HCT116 (cell line): ENCODE measurements around the gene CWC27. TPM values are rescaled to one million over a fixed set of nuclear protein-coding genes. Genes with fewer than 3 reads are reported as not detected.

Source experiments
- ATAC-seq: fragments of 200-7000 bp; cut with Tn5 transposase; 2 replicates; pipeline ENCODE4 v1.9.1; 2020; ENCODE audit warnings: mild to moderate bottlenecking, moderate library complexity
- BruUV-seq: library from RNA; stranded (reverse); fragments of 400-500 nt; replicated peaks from 2 replicates; lab custom pipeline; 2021; lab: Mats Ljungman, UMichigan
- CTCF ChIA-PET: fragments of 300-600 bp; sonication (Branson Sonifier 250); formaldehyde crosslinking; loops from one replicate; lab custom pipeline; 2021; ENCODE audit warnings: antibody characterized with exemption; lab: Charles Lee
- POLR2A ChIA-PET: fragments of 300-600, 350-600 bp; sonication (Branson Sonifier 250); formaldehyde crosslinking; loops from one replicate; lab custom pipeline; 2021; ENCODE audit warnings: antibody characterized with exemption; lab: Charles Lee
- RAD21 ChIA-PET, 2 experiments: fragments of 300-600 bp; sonication (Branson Sonifier 250); formaldehyde crosslinking; loops; one replicate each; lab custom pipeline; 2023; ENCODE audit warnings: low total read pairs in 2 of 2; ENCODE audit not compliant: uncharacterized antibody in 2 of 2, unreplicated experiment in 2 of 2, low non-redundant PET in 1 of 2; lab: Charles Lee
- DNase-seq: peaks from one replicate; pipeline ENCODE4 v3.0.0-alpha.2; 2010; ENCODE audit warnings: low read depth, low spot score
- H2AFZ ChIP-seq: fragments of 200-600 bp; shearing (Covaris generic), sonication (generic); 2 replicates; pipeline ENCODE4 v1.6.1; 2017; ENCODE audit warnings: low read depth, mixed run types, mixed read lengths, antibody characterized with exemption, low read length; ENCODE audit not compliant: poor library complexity, severe bottlenecking
- H3K27ac ChIP-seq: 2 replicates; pipeline ENCODE4 v1.5.1; 2012; ENCODE audit warnings: low read depth, low read length
- H3K27me3 ChIP-seq: fragments of 200-600 bp; sonication (generic); 2 replicates; pipeline ENCODE4 v1.6.1; 2016; ENCODE audit warnings: mixed run types, low read length, mixed read lengths; ENCODE audit not compliant: insufficient read depth
- H3K36me3 ChIP-seq, 2 experiments: fragments of 200-500 bp in 1 of 2; fragments of 200-600 bp in 1 of 2; sonication (Bioruptor generic) in 1 of 2; sonication (generic) in 1 of 2; 2 replicates each; pipeline versions ENCODE4 v1.5.1 to v1.6.1; 2014 to 2016; ENCODE audit warnings: low read length in 2 of 2, inconsistent platforms in 1 of 2, mixed read lengths in 1 of 2, mixed run types in 1 of 2; ENCODE audit not compliant: insufficient read depth in 2 of 2, control insufficient read depth in 1 of 2
- H3K4me1 ChIP-seq, 2 experiments: fragments of 200-600 bp in 1 of 2; sonication (generic) in 1 of 2; 2 replicates each; pipeline versions ENCODE4 v1.5.1 to v1.6.1; 2012 to 2017; ENCODE audit warnings: low read length in 2 of 2, inconsistent platforms in 1 of 2, mild to moderate bottlenecking in 1 of 2, mixed read lengths in 1 of 2, mixed run types in 1 of 2, moderate library complexity in 1 of 2; ENCODE audit not compliant: insufficient read depth in 2 of 2, control insufficient read depth in 1 of 2
- H3K4me2 ChIP-seq: fragments of 200-600 bp; sonication (generic); 2 replicates; pipeline ENCODE4 v1.6.1; 2017; ENCODE audit warnings: mixed run types, low read length, mixed read lengths
- H3K4me3 ChIP-seq, 2 experiments: fragments of 200-600 bp in 1 of 2; sonication (generic) in 1 of 2; replicated peaks in 1 of 2; 2 replicates each; pipeline ENCODE4 v1.5.1; 2011 to 2016; ENCODE audit warnings: low read length in 2 of 2, control low read depth in 1 of 2, low read depth in 1 of 2, mild to moderate bottlenecking in 1 of 2, mixed read lengths in 1 of 2, mixed run types in 1 of 2
- H3K79me2 ChIP-seq: fragments of 200-600 bp; sonication (generic); 2 replicates; pipeline ENCODE4 v1.6.1; 2017; ENCODE audit warnings: mild to moderate bottlenecking, mixed run types, low read length, moderate library complexity, mixed read lengths; ENCODE audit not compliant: insufficient read depth
- H3K9ac ChIP-seq: fragments of 200-600 bp; sonication (generic); 2 replicates; pipeline ENCODE4 v1.6.1; 2016; ENCODE audit warnings: low read length, mixed read lengths
- H3K9me2 ChIP-seq: fragments of 200-600 bp; sonication (generic), shearing (Covaris generic); 2 replicates; pipeline ENCODE4 v1.6.1; 2017; ENCODE audit warnings: mixed run types, mild to moderate bottlenecking, moderate library complexity; ENCODE audit not compliant: insufficient read depth
- H3K9me3 ChIP-seq, 2 experiments: fragments of 200-500 bp in 1 of 2; fragments of 200-600 bp in 1 of 2; sonication (Bioruptor generic) in 1 of 2; sonication (generic) in 1 of 2; 2 replicates each; pipeline ENCODE4 v1.6.1; 2014 to 2017; ENCODE audit warnings: low read length in 2 of 2, mixed read lengths in 2 of 2, inconsistent platforms in 1 of 2, low read depth in 1 of 2, mild to moderate bottlenecking in 1 of 2, mixed run types in 1 of 2, moderate library complexity in 1 of 2; ENCODE audit not compliant: control insufficient read depth in 1 of 2, insufficient read depth in 1 of 2
- H4K20me1 ChIP-seq: fragments of 200-600 bp; sonication (generic), shearing (Covaris generic); 2 replicates; pipeline ENCODE4 v1.6.1; 2017; ENCODE audit warnings: mixed run types, mild to moderate bottlenecking, moderate library complexity; ENCODE audit not compliant: insufficient read depth
- CBX3 ChIP-seq: IDR thresholded peaks from 2 replicates; pipeline ENCODE4 v1.6.1; 2012; ENCODE audit warnings: low read depth
- CEBPB ChIP-seq: IDR thresholded peaks from 2 replicates; pipeline ENCODE4 v1.6.1; 2012; ENCODE audit warnings: low read depth
- CTCF ChIP-seq, 3 experiments: fragments of 200-600 bp in 1 of 3; sonication (generic) in 1 of 3; IDR thresholded peaks in 2 of 3; conservative IDR thresholded peaks in 1 of 3; 2 replicates each; pipeline ENCODE4 v1.5.1; 2012 to 2017; ENCODE audit warnings: low read depth in 2 of 3, low read length in 2 of 3, antibody characterized with exemption in 1 of 3, borderline replicate concordance in 1 of 3, control low read depth in 1 of 3, mild to moderate bottlenecking in 1 of 3, mixed read lengths in 1 of 3, mixed run types in 1 of 3, moderate library complexity in 1 of 3; ENCODE audit not compliant: insufficient read depth in 1 of 3
- EZH2 ChIP-seq: fragments of 200-600 bp; sonication (generic); IDR thresholded peaks from 2 replicates; pipeline ENCODE4 v1.6.1; 2017; ENCODE audit warnings: antibody characterized with exemption, mixed run types
- EZH2phosphoT487 ChIP-seq: fragments of 200-600 bp; IDR thresholded peaks from 2 replicates; pipeline ENCODE4 v1.6.1; 2018; ENCODE audit warnings: antibody characterized with exemption, borderline replicate concordance
- POLR2A ChIP-seq: IDR thresholded peaks from 2 replicates; pipeline ENCODE4 v1.7.0; 2011; ENCODE audit warnings: borderline replicate concordance; ENCODE audit not compliant: insufficient read depth, insufficient read length; ENCODE audit errors: extremely low read depth
- SIN3A ChIP-seq: IDR thresholded peaks from 2 replicates; pipeline ENCODE4 v1.6.1; 2012; ENCODE audit warnings: low read depth
- SP1 ChIP-seq: IDR thresholded peaks from 2 replicates; pipeline ENCODE4 v1.6.1; 2012; ENCODE audit warnings: low read depth
- SRF ChIP-seq: IDR thresholded peaks from 2 replicates; pipeline ENCODE4 v1.6.1; 2012; ENCODE audit warnings: low read depth
- TCF7L2 ChIP-seq: IDR thresholded peaks from 2 replicates; pipeline ENCODE4 v1.7.0; 2011; ENCODE audit warnings: borderline replicate concordance, inconsistent platforms; ENCODE audit not compliant: insufficient read depth, insufficient read length; ENCODE audit errors: extremely low read depth
- YY1 ChIP-seq: IDR thresholded peaks from 2 replicates; pipeline ENCODE4 v1.6.1; 2011; ENCODE audit warnings: low read length, low read depth, moderate library complexity, mild to moderate bottlenecking; ENCODE audit not compliant: insufficient replicate concordance; ENCODE audit errors: extremely low read depth
- ZFX ChIP-seq: fragments of 450-650 bp; IDR thresholded peaks from 2 replicates; pipeline ENCODE4 v1.6.1; 2017
- intact Hi-C: fragments of 100-400 bp; cut with micrococcal nuclease; formaldehyde crosslinking; loops from 2 replicates; pipeline ENCODE4 v1.10.0; 2022
- total RNA-seq: library from RNA; stranded (reverse); gene quantifications from one replicate; pipeline ENCODE4 v1.2.1, GENCODE V29; 2021; ENCODE audit not compliant: unreplicated experiment
- TF ChIP-seq, protein P1 (sequence below): IDR thresholded peaks from 2 replicates; pipeline ENCODE4 v1.6.1; 2012

The CWC27 gene
- total RNA-seq, 1 experiment from 2014 or later: 29.1 TPM

DNA sequence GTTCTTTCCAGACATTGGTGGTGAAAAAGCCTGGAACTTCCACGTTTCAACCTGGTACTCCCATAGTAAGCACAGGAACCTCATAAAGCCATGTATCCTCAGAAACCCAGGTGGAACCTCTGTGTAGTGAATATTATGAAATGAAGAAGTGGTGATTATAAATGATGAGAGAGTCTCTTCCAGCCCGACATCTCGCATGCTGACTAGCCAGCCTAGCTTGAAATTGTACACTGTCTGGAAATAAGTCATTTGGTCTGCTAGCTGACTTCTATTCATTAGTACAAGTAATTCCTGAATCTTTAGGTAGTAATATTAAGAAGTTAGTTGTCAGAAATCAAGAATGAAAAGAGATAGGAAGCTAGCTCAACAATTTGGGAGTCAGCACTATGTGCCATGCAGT lies 203.3 kb downstream of the CWC27 start:
- no peak for ATAC-seq
- Histone ChIP-seq H3K79me2 (no peaks in the 10 kb centered on the region), H3K4me2 (no peak overlapping the region), H4K20me1 (no peaks in the 10 kb centered on the region), H3K9me3 (no peaks in the 10 kb centered on the region), H3K4me1 (no peaks in the 10 kb centered on the region), H2AFZ (no peak overlapping the region), H3K9me2 (no peaks in the 10 kb centered on the region), H3K27me3 (no peaks in the 10 kb centered on the region), H3K4me3 (no peak overlapping the region), H3K36me3 (no peaks in the 10 kb centered on the region), H3K27ac (no peak overlapping the region), H3K9ac (no peak overlapping the region)
- ChIA-PET POLR2A (no interaction called here), CTCF (no interaction called here), RAD21 (no interaction called here)
- TF ChIP-seq POLR2A (no peak), CTCF (IDR thresholded peaks at IDR 0.05 in 2 of 3, conservative IDR thresholded peaks at IDR 0.05 in 1 of 3; ENCODE audit: borderline replicate concordance in 1 of 3, insufficient read depth in 1 of 3, low read depth in 2 of 3, low read length in 2 of 3) (no peak), SP1 (no peak), SIN3A (no peak), CEBPB (no peak), ZFX (no peak)
- TF ChIP-seq, protein P1, sequence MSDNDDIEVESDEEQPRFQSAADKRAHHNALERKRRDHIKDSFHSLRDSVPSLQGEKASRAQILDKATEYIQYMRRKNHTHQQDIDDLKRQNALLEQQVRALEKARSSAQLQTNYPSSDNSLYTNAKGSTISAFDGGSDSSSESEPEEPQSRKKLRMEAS: no peak
- intact Hi-C loops: no loop called here
- no peak for DNase-seq
- BruUV-seq: no TSS peak

GRCh38 chr5:64972591-64972990 lies 203.9 kb downstream of the CWC27 start:
- no peaks in the 10 kb centered on the region for H4K20me1 ChIP-seq
- TF ChIP-seq CBX3 (no peak), SIN3A (no peak), EZH2 (no peak), YY1 (no peak), SRF (no peak), TCF7L2 (no peak), ZFX (no peak), EZH2phosphoT487 (no peak)
- H3K4me3 ChIP-seq: no peak overlapping the region
- no peak overlapping the region for H3K27ac ChIP-seq
- H3K9me3 ChIP-seq: no peaks in the 10 kb centered on the region
- ChIA-PET POLR2A (no interaction called here), RAD21 (no interaction called here), CTCF (no interaction called here)
- no peak overlapping the region for H3K4me2 ChIP-seq
- ATAC-seq: no peak
- no peak for DNase-seq
- H3K79me2 ChIP-seq: no peaks in the 10 kb centered on the region
- H3K4me1 ChIP-seq: no peaks in the 10 kb centered on the region
- H2AFZ ChIP-seq: no peak overlapping the region
- H3K36me3 ChIP-seq: no peaks in the 10 kb centered on the region
- H3K9me2 ChIP-seq: no peaks in the 10 kb centered on the region
- no peaks in the 10 kb centered on the region for H3K27me3 ChIP-seq
- no TSS peak for BruUV-seq
- intact Hi-C loops: no loop called here
- H3K9ac ChIP-seq: no peak overlapping the region
